DOHH2 (cell line): ENCODE measurements around the gene AASDH.

ENCODE experiments used
- EZH2phosphoT487 ChIP-seq: fragments of 200-600 bp; sonication (generic); IDR thresholded peaks from 2 replicates; pipeline ENCODE4 v1.6.1; 2017; ENCODE audit warnings: borderline replicate concordance, mild to moderate bottlenecking, antibody characterized with exemption, low read length, moderate library complexity, mixed read lengths
- TF ChIP-seq, protein P1 (sequence below): fragments of 200-600 bp; sonication (generic); IDR thresholded peaks from one replicate; pipeline ENCODE4 v1.5.1; 2014; ENCODE audit warnings: antibody characterized with exemption, mild to moderate bottlenecking, low read depth, low read length; ENCODE audit not compliant: poor library complexity, severe bottlenecking

DNA sequence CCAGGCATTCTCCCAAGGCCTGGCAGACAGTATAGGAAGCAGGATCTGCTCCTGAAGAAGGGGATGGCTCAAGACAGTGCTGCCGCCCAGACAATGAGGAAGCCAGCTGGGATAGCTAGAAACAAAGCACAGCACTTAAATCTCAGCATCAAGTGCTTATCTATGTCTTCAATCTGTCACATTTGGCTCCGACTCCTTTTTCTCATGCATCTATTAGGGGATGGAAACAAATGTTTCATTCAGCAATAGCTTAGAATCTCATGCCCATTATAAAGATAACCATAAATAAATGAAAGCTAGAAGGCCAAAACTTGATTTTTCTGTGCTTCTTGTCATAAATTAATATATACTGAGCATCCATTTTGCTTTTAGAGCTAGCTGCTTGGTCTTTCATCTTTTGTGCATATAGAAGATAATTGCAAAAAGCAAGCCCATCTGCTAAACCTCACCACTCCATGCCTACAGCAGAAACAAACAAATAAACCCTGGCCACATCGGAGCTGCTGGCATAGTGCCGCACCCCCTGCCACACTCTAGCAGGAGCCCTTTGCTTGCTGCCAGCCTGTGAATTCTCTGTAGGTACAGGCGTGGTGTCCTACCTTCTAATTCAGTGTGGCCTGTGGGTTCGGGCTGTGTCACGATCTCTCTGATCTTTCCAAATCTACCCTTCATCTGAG is 75.9 kb downstream of the AASDH start:
- TF ChIP-seq, protein P1, sequence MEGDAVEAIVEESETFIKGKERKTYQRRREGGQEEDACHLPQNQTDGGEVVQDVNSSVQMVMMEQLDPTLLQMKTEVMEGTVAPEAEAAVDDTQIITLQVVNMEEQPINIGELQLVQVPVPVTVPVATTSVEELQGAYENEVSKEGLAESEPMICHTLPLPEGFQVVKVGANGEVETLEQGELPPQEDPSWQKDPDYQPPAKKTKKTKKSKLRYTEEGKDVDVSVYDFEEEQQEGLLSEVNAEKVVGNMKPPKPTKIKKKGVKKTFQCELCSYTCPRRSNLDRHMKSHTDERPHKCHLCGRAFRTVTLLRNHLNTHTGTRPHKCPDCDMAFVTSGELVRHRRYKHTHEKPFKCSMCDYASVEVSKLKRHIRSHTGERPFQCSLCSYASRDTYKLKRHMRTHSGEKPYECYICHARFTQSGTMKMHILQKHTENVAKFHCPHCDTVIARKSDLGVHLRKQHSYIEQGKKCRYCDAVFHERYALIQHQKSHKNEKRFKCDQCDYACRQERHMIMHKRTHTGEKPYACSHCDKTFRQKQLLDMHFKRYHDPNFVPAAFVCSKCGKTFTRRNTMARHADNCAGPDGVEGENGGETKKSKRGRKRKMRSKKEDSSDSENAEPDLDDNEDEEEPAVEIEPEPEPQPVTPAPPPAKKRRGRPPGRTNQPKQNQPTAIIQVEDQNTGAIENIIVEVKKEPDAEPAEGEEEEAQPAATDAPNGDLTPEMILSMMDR: no peak
- no peak for TF ChIP-seq EZH2phosphoT487
